Thoracic aorta (tissue), 2 donors: ENCODE data around the gene IL17B. TPM values are rescaled to one million over a fixed set of nuclear protein-coding genes. Genes with fewer than 3 reads are reported as not detected.

ENCODE experiments used
- ATAC-seq: fragments of 150-250 bp; one replicate; pipeline ENCODE4 v1.8.0; 2017; ENCODE audit warnings: low read depth; ENCODE audit not compliant: insufficient number of reproducible peaks, low FRiP score
- DNase-seq: peaks from one replicate; pipeline ENCODE4 v3.0.0-alpha.2; 2020; ENCODE audit warnings: low spot score
- H3K27ac ChIP-seq, 2 donors: fragments of 200-600 bp; sonication (generic); 1 replicate in 1 of 2; 2 replicates in 1 of 2; pipeline ENCODE4 v1.5.1; 2016; ENCODE audit warnings: mild to moderate bottlenecking in 2 of 2, moderate library complexity in 2 of 2
- H3K27me3 ChIP-seq: fragments of 200-600 bp; sonication (generic); replicated peaks from 2 replicates; pipeline ENCODE4 v1.6.0; 2016; ENCODE audit warnings: mild to moderate bottlenecking; ENCODE audit not compliant: insufficient read depth
- H3K36me3 ChIP-seq: fragments of 200-600 bp; sonication (generic); one replicate; pipeline ENCODE4 v1.5.1; 2016
- H3K4me1 ChIP-seq, 2 donors: fragments of 200-600 bp; sonication (generic); 1 replicate in 1 of 2; 2 replicates in 1 of 2; pipeline versions ENCODE4 v1.5.1 to v1.6.0; 2016; ENCODE audit warnings: low read depth in 2 of 2, mild to moderate bottlenecking in 1 of 2; ENCODE audit not compliant: control insufficient read depth in 1 of 2
- H3K4me3 ChIP-seq: fragments of 200-600 bp; sonication (generic); 2 replicates; pipeline ENCODE4 v1.5.1; 2016; ENCODE audit warnings: mild to moderate bottlenecking
- H3K9me3 ChIP-seq: fragments of 200-600 bp; sonication (generic); 2 replicates; pipeline ENCODE4 v1.5.1; 2016
- CTCF ChIP-seq: fragments of 200-600 bp; sonication (generic); IDR thresholded peaks from one replicate; pipeline ENCODE4 v1.5.1; 2019; ENCODE audit warnings: antibody characterized with exemption
- total RNA-seq, 2 donors: library from RNA; depleted of rRNA; stranded (reverse); fragments of >200 nt; gene quantifications; one replicate each; pipeline versions ENCODE4 v1.1.0 to v1.2.3, GENCODE V29; 2016

Gene IL17B
- total RNA-seq, 2 donors from 2014 or later = 1.9 to 7.1 TPM

- DNase-seq (no peak), ATAC-seq (no peak)
- Histone ChIP-seq H3K4me1 (peaks cover 14 to 57% of the 10 kb centered on the region in 2 donors), H3K36me3 (no peaks in the 10 kb centered on the region), H3K9me3 (no peaks in the 10 kb centered on the region), H3K27ac (peak overlapping the region; percentile 99 to 100), H3K4me3 (no peak overlapping the region), H3K27me3 (no peaks in the 10 kb centered on the region)
- TF ChIP-seq CTCF = no peak
Observed at GRCh38 chr5:149389552-149390495, 10.7 kb upstream of the IL17B start.

- Histone ChIP-seq H3K4me3 (no peak overlapping the region), H3K4me1 (peaks cover 25 to 69% of the 10 kb centered on the region in 2 donors), H3K27ac (peak overlapping the region; percentile 99 to 100), H3K27me3 (no peaks in the 10 kb centered on the region), H3K9me3 (no peaks in the 10 kb centered on the region), H3K36me3 (no peaks in the 10 kb centered on the region)
- ATAC-seq (no peak), DNase-seq (no peak)
- no peak for TF ChIP-seq CTCF
Observed at GRCh38 chr5:149388498-149389190, 9.6 kb upstream of the IL17B start.

- H3K36me3 ChIP-seq = no peaks in the 10 kb centered on the region
- H3K27me3 ChIP-seq = no peaks in the 10 kb centered on the region
- peaks cover 28 to 74% of the 10 kb centered on the region in 2 donors for H3K4me1 ChIP-seq
- DNase-seq = no peak
- peak overlapping the region; percentile 99 to 100 for H3K27ac ChIP-seq
- H3K9me3 ChIP-seq = no peaks in the 10 kb centered on the region
- H3K4me3 ChIP-seq = no peak overlapping the region
- ATAC-seq = no peak
- no peak for TF ChIP-seq CTCF
Observed at GRCh38 chr5:149387982-149388381, 8.9 kb upstream of the IL17B start.

- no peak for TF ChIP-seq CTCF
- Histone ChIP-seq H3K27me3 (no peaks in the 10 kb centered on the region), H3K4me3 (peak overlapping the region; percentile 38), H3K4me1 (peaks cover 36 to 83% of the 10 kb centered on the region in 2 donors), H3K27ac (peak overlapping the region; percentile 99 to 100), H3K9me3 (no peaks in the 10 kb centered on the region), H3K36me3 (no peaks in the 10 kb centered on the region)
- DNase-seq = no peak
- ATAC-seq = no peak
Observed at GRCh38 chr5:149387081-149387631, 8.1 kb upstream of the IL17B start.

GRCh38 chr5:149386166-149386565, 7.1 kb upstream of the IL17B start:
- H3K4me1 ChIP-seq = peaks cover 37 to 91% of the 10 kb centered on the region in 2 donors
- no peaks in the 10 kb centered on the region for H3K9me3 ChIP-seq
- no peak overlapping the region for H3K4me3 ChIP-seq
- H3K36me3 ChIP-seq = no peaks in the 10 kb centered on the region
- H3K27ac ChIP-seq = peak overlapping the region; percentile 99 to 100
- DNase-seq (no peak), ATAC-seq (no peak)
- no peak for TF ChIP-seq CTCF
- H3K27me3 ChIP-seq = no peaks in the 10 kb centered on the region
